ENCODE results near the gene YAP1.

GRCh38 chr11:102147632-102148031 is 37.4 kb downstream of the YAP1 start:
- TF ChIP-seq CTCF (conservative IDR thresholded peaks at IDR 0.05; ENCODE audit: low read depth, low read length) = no peak
- no peak for TF ChIP-seq EZH2 (IDR thresholded peaks at IDR 0.05; ENCODE audit: borderline replicate concordance, low read depth, low read length, poor library complexity, severe bottlenecking)
